Measurements from ENCODE around the gene OR10P1. TPM values are rescaled to one million over a fixed set of nuclear protein-coding genes. Genes with fewer than 3 reads are reported as not detected.
A peak's percentile ranks its signal among the peaks of the same experiment; 100 is the strongest.

Gene OR10P1
- polyA plus RNA-seq, 2 of the 4 experiments (the other 2 are of a cell fraction) = not detected

DNA sequence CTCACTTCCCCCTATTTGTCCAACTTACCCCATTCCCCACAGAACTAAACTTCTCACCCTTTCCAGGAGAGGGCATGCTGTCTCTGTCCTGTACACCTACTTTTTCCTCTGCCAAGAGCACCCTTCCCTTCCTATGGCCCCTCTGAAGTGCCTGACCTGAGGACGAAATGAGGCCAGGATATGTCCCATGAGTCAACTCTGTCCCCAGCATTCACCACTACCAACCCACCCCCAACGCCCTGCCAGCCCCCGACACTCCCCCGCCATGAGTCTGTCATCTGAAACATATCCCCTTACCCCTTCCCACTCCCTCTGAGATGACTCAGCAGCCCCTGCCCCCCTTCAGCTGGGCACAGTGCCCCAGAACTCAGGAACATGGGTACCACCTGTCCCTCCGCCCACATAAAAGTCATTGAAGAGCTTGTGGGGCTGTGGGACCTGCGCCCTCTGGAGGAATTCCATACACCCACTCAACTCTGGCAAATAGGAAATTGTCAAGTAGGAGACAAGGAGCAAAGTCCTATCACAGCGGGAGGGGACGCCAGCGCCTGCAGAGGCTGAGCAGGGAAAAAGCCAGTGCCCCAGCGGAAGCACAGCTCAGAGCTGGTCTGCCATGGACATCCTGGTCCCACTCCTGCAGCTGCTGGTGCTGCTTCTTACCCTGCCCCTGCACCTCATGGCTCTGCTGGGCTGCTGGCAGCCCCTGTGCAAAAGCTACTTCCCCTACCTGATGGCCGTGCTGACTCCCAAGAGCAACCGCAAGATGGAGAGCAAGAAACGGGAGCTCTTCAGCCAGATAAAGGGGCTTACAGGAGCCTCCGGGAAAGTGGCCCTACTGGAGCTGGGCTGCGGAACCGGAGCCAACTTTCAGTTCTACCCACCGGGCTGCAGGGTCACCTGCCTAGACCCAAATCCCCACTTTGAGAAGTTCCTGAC, 44.7 kb downstream of the OR10P1 start:
- peaks cover 14% of the 10 kb centered on the region; the same call in 2 of the 3 replicates for H3K4me1 ChIP-seq
- peak overlapping the region; percentile 85 for H3K4me2 ChIP-seq
- FAIRE-seq (no peak), DNase-seq (ENCODE audit: low read depth in 1 of 2, low spot score in 1 of 2) (peak; percentile 90 to 92), ATAC-seq (peak; percentile 93 to 96)
- TF ChIP-seq POLR2A (IDR thresholded peaks at IDR 0.05; ENCODE audit: low read length) (peak; percentile 86), HOXB5 (CRISPR knock-in tag; IDR thresholded peaks at IDR 0.05) (no peak), HEYL (CRISPR knock-in tag; IDR thresholded peaks at IDR 0.05) (no peak), MAZ (IDR thresholded peaks at IDR 0.05; ENCODE audit: borderline replicate concordance, low read depth, low read length) (no peak), MAFK (IDR thresholded peaks at IDR 0.05; ENCODE audit: partially characterized antibody) (peak; percentile 15), ZSCAN20 (CRISPR knock-in tag; IDR thresholded peaks at IDR 0.05) (no peak), KDM1A (IDR thresholded peaks at IDR 0.05; ENCODE audit: low read depth) (no peak), ZC3H11A (IDR thresholded peaks at IDR 0.05) (no peak), CHD4 (IDR thresholded peaks at IDR 0.05; ENCODE audit: borderline replicate concordance) (no peak), FOXS1 (CRISPR knock-in tag; IDR thresholded peaks at IDR 0.05) (no peak), SMC3 (IDR thresholded peaks at IDR 0.05) (peak; percentile 50; the same call in 2 of the 3 replicates), CBX8 (IDR thresholded peaks at IDR 0.05) (no peak), JUNB (IDR thresholded peaks at IDR 0.05) (no peak), EP300 (IDR thresholded peaks at IDR 0.05) (no peak), ZNF302 (CRISPR knock-in tag; IDR thresholded peaks at IDR 0.05) (no peak), RAD21 (conservative IDR thresholded peaks at IDR 0.05 in 1 of 2, IDR thresholded peaks at IDR 0.05 in 1 of 2) (peak in 1 of 2 experiments; percentile 47; a peak in 3 of 5 replicates), JUN (IDR thresholded peaks at IDR 0.05) (0 out of 5 replicates have a peak, but pooled peaks of 1 of the 2 experiments have one; percentile 9), KDM5A (IDR thresholded peaks at IDR 0.05) (no peak), TFCP2L1 (CRISPR knock-in tag; IDR thresholded peaks at IDR 0.05) (no peak), EHF (CRISPR knock-in tag; IDR thresholded peaks at IDR 0.05) (no peak)
- TF ChIP-seq, protein P1, sequence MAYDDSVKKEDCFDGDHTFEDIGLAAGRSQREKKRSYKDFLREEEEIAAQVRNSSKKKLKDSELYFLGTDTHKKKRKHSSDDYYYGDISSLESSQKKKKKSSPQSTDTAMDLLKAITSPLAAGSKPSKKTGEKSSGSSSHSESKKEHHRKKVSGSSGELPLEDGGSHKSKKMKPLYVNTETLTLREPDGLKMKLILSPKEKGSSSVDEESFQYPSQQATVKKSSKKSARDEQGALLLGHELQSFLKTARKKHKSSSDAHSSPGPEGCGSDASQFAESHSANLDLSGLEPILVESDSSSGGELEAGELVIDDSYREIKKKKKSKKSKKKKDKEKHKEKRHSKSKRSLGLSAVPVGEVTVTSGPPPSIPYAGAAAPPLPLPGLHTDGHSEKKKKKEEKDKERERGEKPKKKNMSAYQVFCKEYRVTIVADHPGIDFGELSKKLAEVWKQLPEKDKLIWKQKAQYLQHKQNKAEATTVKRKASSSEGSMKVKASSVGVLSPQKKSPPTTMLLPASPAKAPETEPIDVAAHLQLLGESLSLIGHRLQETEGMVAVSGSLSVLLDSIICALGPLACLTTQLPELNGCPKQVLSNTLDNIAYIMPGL (CRISPR knock-in tag; IDR thresholded peaks at IDR 0.05; ENCODE audit: borderline replicate concordance) = no peak
- TF ChIP-seq, protein P2, sequence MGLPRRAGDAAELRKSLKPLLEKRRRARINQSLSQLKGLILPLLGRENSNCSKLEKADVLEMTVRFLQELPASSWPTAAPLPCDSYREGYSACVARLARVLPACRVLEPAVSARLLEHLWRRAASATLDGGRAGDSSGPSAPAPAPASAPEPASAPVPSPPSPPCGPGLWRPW (IDR thresholded peaks at IDR 0.05) = no peak
- TF ChIP-seq, protein P3, sequence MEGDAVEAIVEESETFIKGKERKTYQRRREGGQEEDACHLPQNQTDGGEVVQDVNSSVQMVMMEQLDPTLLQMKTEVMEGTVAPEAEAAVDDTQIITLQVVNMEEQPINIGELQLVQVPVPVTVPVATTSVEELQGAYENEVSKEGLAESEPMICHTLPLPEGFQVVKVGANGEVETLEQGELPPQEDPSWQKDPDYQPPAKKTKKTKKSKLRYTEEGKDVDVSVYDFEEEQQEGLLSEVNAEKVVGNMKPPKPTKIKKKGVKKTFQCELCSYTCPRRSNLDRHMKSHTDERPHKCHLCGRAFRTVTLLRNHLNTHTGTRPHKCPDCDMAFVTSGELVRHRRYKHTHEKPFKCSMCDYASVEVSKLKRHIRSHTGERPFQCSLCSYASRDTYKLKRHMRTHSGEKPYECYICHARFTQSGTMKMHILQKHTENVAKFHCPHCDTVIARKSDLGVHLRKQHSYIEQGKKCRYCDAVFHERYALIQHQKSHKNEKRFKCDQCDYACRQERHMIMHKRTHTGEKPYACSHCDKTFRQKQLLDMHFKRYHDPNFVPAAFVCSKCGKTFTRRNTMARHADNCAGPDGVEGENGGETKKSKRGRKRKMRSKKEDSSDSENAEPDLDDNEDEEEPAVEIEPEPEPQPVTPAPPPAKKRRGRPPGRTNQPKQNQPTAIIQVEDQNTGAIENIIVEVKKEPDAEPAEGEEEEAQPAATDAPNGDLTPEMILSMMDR (IDR thresholded peaks at IDR 0.05) = peak; percentile 71
- TF ChIP-seq, protein P4, sequence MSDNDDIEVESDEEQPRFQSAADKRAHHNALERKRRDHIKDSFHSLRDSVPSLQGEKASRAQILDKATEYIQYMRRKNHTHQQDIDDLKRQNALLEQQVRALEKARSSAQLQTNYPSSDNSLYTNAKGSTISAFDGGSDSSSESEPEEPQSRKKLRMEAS (IDR thresholded peaks at IDR 0.05) = peak; percentile 61
- TF ChIP-seq, protein P5, sequence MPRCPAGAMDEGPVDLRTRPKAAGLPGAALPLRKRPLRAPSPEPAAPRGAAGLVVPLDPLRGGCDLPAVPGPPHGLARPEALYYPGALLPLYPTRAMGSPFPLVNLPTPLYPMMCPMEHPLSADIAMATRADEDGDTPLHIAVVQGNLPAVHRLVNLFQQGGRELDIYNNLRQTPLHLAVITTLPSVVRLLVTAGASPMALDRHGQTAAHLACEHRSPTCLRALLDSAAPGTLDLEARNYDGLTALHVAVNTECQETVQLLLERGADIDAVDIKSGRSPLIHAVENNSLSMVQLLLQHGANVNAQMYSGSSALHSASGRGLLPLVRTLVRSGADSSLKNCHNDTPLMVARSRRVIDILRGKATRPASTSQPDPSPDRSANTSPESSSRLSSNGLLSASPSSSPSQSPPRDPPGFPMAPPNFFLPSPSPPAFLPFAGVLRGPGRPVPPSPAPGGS (IDR thresholded peaks at IDR 0.05) = peak; percentile 52; the same call in 1 of the 3 replicates
- TF ChIP-seq, protein P6, sequence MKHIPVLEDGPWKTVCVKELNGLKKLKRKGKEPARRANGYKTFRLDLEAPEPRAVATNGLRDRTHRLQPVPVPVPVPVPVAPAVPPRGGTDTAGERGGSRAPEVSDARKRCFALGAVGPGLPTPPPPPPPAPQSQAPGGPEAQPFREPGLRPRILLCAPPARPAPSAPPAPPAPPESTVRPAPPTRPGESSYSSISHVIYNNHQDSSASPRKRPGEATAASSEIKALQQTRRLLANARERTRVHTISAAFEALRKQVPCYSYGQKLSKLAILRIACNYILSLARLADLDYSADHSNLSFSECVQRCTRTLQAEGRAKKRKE (CRISPR knock-in tag; IDR thresholded peaks at IDR 0.05; ENCODE audit: low read depth) = no peak
- ChIA-PET POLR2A (interaction anchor here (1.0 to 1.3 kb wide), 6 partner anchors 25 to 48 kb away, joined by 3 to 11 read pairs (median 4); partner anchors contain the start of genes BLOC1S1 and CD63), CTCF (interaction anchor here (0.7 to 4.2 kb wide), 23 partner anchors 8 to 486 kb away, joined by 3 to 59 read pairs (median 5); partner anchors contain the start of genes BLOC1S1, OR10P1 and RDH5)
- WGBS (ENCODE audit: missing lambda C conversion rate) = 4% methylated on average over 17 of the region's 17 CpGs
- no peaks in the 10 kb centered on the region for H3K9me3 ChIP-seq
- H3K4me3 ChIP-seq = peak overlapping the region; percentile 52
- H3K27ac ChIP-seq = peak overlapping the region; percentile 66 to 87
